HG03354 (cell line): ENCODE measurements around the gene GALNT6.
A peak's percentile ranks its signal among the peaks of the same experiment; 100 is the strongest.
"Not testable (repeated sequence)": the region's sequence is repeated elsewhere in the genome, so short reads cannot be mapped to it uniquely, and the experiment has no call there.

Source experiments
- ATAC-seq: cut with Tn5 transposase; IDR thresholded peaks from one replicate; pipeline ENCODE4 v1.9.1; 2021; ENCODE audit warnings: mild to moderate bottlenecking; ENCODE audit not compliant: unreplicated experiment, poor library complexity, severe bottlenecking

Gene GALNT6

DNA sequence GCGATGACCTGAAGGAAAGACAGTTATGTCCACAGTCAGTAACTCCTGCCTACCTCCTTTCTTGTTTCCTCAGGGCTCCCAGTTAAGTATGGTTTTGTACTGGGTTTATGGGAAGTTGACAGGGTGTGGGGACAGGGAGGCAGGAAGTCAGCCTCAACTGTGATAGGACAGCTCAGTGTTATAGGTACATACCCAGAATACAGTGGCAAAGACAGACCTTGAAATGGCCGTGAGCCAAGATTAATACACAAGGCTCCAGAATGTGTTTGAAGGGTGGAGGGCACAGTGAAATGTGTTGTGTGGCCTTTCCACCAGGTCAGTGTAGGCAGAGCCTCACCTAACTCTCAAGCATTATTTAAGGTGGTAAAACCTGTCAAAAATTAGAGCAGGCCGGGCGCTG lies 62.6 kb downstream of the GALNT6 start:
- no peak for ATAC-seq

GRCh38 chr12:51326698-51327439 lies 64.3 kb downstream of the GALNT6 start:
- peak; percentile 37 for ATAC-seq

DNA sequence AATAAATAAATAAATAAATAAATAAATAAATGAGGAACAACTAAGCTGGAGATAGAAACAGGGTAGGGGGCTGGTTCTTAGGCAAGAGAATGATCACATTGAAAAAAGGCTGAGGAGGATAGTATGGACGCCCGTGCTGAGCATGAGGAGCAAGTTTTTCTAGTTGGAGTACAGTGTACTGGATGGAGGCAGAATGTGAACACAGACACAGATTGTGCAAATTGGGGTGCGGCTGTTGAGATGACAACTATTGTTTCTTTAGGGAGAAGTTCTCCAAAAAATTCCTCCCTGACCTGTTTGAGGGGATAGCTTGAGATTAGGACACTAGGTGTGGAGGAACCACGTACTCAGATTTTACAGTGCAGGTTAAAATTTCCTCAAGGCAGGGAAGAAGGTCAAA lies 66.3 kb downstream of the GALNT6 start:
- ATAC-seq: no peak

GRCh38 chr12:51323966-51324895 lies 67.0 kb downstream of the GALNT6 start, which contains the start of gene BIN2:
TSS of gene BIN2 (minus strand) at chr12:51324174. CDS start at chr12:51324102, 72 bp downstream.
- ATAC-seq: peak; percentile 77

GRCh38 chr12:51323317-51323960 lies 67.8 kb downstream of the GALNT6 start:
- ATAC-seq: peak; percentile 21

DNA sequence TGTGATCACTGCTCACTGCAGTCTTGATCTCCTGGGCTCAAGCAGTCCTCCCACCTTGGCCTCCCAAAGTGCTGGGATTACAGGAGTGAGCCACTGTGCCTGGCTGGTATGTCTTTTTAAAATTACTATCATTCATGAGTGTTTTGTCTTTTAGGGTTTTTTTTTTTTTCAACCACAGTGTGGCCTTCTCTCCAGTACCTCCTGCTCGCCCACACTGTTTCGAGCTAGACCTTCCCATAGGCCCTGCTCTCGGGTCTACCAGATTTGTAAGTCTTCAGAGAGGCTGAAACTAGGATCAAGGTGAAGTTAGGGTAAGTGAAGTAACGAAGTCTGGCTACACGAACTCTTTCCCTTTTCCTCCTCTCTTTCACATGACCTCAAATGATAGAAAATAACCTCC lies 68.8 kb downstream of the GALNT6 start:
- ATAC-seq: no peak

DNA sequence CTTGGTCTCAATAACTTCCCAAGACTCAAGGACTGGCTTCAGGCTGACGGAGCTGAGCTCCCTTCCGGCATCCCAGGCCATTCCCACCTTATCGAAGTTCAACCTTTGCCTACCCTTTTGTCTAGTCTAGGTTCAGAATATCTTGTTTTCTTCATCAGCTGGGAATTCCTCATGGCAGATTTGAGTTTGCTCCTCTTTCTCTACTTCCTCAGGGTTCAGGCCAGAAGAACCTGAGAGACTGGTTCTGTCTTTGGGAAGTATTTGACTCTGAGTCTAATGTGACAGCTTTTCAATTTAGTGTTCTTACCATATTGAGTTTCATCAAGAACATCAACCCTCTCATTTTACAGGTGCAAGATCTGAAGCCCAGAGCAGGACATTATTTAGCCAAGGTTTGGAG lies 69.3 kb downstream of the GALNT6 start:
- ATAC-seq: no peak

DNA sequence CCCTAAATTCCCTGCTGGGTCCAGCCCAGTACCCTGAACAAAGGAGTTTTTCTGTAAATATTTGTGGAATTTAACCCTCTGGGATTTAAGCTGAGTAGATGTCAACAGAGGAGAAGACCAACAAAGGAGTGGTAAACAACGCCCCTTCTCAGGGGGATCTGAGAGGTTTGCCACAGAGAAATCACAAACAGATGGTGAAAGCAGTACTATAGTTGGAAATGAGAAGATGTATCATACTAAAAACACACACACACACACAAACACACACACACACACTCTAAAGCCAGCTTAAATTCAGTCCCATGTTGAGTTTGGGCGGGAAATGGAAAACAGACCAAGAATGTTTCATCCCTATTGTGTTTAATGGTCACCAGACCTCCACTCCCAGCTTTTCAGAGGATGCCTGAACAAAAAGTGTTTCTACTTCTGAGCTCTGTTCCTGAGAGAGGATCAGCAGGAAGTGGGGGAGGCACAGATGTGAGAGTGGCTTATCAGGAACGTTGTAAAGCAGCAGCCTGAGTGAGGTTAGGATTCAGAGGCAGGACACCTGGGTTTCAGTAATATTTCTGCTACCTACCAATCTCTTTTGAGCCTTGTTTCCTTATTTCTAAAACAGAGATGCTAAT lies 70.4 kb downstream of the GALNT6 start:
- ATAC-seq: no peak

DNA sequence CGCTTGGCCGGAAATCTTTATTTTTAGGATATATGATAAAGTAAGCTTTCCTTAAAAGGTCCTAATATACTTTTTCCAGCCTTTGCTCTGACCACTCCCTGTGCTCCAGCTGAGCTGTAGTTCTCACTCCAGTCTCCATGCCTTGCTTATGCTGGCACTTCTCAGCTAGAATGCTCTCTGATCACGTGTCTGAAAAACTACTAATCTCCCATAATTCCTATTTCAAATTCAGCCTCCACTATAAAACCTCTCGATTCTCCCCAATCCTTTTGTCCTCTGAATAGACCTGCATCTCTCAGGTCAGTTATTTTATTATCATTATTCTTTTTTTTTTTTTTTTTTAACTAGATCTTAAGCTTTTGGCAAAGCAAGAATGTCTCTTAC lies 70.9 kb downstream of the GALNT6 start:
- ATAC-seq: no peak

- no peak for ATAC-seq
Measured at GRCh38 chr12:51318846-51319599, 72.2 kb downstream of the GALNT6 start.

- not testable (repeated sequence) for ATAC-seq
Measured at GRCh38 chr12:51318057-51318806, 73.0 kb downstream of the GALNT6 start.

- no peak for ATAC-seq
Measured at GRCh38 chr12:51311389-51311788, 79.8 kb downstream of the GALNT6 start.

DNA sequence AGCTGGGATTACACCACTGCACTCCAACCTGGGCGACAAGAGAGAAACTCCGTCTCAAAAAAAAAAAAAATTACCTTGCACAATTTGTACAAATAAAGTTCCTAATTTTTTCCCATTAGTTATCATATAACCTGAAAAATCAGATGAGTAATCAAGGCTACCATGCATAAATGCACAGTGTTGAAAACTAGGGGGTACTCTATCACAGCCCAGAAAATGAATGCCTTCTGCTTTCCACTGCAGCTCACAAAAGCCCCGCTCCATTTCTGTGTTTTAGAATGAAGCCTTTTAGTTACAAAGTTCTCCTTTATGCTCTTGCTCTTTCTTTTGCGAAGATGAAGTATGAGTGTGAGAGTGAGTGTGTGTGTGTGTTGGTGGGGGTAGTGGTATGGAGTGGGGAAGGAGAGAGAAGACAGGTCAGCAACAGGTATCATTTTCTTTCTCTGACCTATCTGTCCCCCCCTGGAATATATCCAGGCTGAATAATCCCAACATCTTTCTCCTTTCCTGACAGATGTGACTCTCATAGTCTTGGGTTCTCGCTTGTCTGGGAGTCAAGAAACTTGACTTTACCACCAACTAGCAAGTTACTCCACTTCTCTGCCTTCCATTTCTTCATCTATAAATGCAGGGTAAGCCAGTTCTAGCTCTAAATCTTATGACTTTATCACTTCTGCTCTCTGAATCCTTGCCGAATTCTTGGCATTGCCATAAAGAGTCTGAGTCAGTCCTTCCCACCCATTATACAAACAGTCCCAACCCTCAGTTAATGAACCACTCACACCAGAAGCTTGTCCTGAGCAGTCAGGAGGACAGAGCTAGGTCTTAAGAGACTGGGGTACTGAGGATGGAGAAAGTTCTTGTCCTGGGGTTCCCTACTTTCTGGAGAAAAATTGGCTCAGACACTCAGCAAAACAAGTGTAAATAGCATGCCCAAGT lies 83.3 kb downstream of the GALNT6 start:
- no peak for ATAC-seq

DNA sequence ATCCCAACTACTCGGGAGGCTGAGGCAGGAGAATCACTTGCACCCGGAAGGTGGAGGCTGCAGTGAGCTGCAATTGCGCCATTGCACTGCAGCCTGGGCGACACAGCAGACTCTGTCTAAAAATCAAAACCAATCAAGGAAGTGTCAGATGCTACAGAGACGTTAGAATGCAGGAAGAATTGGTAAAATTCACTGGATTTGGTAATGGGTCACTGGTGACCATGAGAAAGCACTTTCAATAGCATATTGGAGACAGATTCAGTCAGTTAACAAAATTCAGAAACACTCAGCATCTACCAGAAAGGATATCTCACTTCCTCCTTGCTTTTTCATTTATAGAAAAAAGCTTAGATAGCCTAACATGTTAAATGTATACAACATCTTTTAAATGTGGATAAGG lies 84.7 kb downstream of the GALNT6 start:
- no peak for ATAC-seq
